CD4-positive, alpha-beta memory T cell (primary cell): ENCODE data around the gene TNFRSF18. TPM values are rescaled to one million over a fixed set of nuclear protein-coding genes. Genes with fewer than 3 reads are reported as not detected.
A peak's percentile ranks its signal among the peaks of the same experiment; 100 is the strongest.

ENCODE experiments used
- CTCF ChIA-PET: fragments of 350-600 bp; sonication (Branson Sonifier 250); formaldehyde crosslinking; loops from one replicate; lab custom pipeline; 2021; ENCODE audit warnings: inconsistent platforms; ENCODE audit not compliant: partially characterized antibody; lab: Charles Lee
- POLR2A ChIA-PET: fragments of 350-600 bp; sonication (Branson Sonifier 250); formaldehyde crosslinking; loops from one replicate; lab custom pipeline; 2021; ENCODE audit not compliant: partially characterized antibody; lab: Charles Lee
- DNase-seq, 5 donors: peaks; one replicate each; pipeline versions ENCODE4 v3.0.0 to v3.0.0-alpha.2; 2020 to 2022; ENCODE audit warnings: mixed read lengths in 1 of 5
- H3K27ac ChIP-seq: one replicate; pipeline ENCODE4 v1.7.0; 2013; ENCODE audit warnings: low read depth, low read length
- H3K27me3 ChIP-seq: 2 replicates; pipeline ENCODE4 v1.7.0; 2013; ENCODE audit warnings: mild to moderate bottlenecking, low read length, moderate library complexity; ENCODE audit not compliant: insufficient read depth
- H3K36me3 ChIP-seq: 2 replicates; pipeline ENCODE4 v1.7.0; 2013; ENCODE audit warnings: mild to moderate bottlenecking, low read length, moderate library complexity; ENCODE audit not compliant: insufficient read depth
- H3K4me1 ChIP-seq: 2 replicates; pipeline ENCODE4 v1.7.0; 2013; ENCODE audit warnings: mild to moderate bottlenecking, low read length, moderate library complexity; ENCODE audit not compliant: insufficient read depth
- H3K4me3 ChIP-seq, 2 donors: one replicate each; pipeline ENCODE4 v1.7.0; 2013; ENCODE audit warnings: low read length in 2 of 2, mild to moderate bottlenecking in 1 of 2
- H3K9me3 ChIP-seq, 2 donors: one replicate each; pipeline ENCODE4 v1.7.0; 2013; ENCODE audit warnings: low read length in 2 of 2, control low read depth in 1 of 2; ENCODE audit not compliant: control insufficient read depth in 1 of 2
- H3K27ac Mint-ChIP-seq, 7 donors: one replicate each; pipeline ENCODE4 v1.8.0; 2020 to 2021; ENCODE audit warnings: mixed read lengths in 7 of 7, mild to moderate bottlenecking in 6 of 7, inconsistent platforms in 3 of 7, moderate library complexity in 3 of 7
- H3K27me3 Mint-ChIP-seq, 2 donors: one replicate each; pipeline ENCODE4 v1.8.0; 2020 to 2021; ENCODE audit warnings: mixed read lengths in 2 of 2
- H3K36me3 Mint-ChIP-seq, 2 donors: one replicate each; pipeline ENCODE4 v1.8.0; 2020 to 2021; ENCODE audit warnings: mixed read lengths in 2 of 2, inconsistent platforms in 1 of 2, mild to moderate bottlenecking in 1 of 2
- H3K4me1 Mint-ChIP-seq, 4 donors: one replicate each; pipeline ENCODE4 v1.8.0; 2020 to 2021; ENCODE audit warnings: mixed read lengths in 4 of 4, mild to moderate bottlenecking in 1 of 4
- H3K4me3 Mint-ChIP-seq, 8 donors: one replicate each; pipeline ENCODE4 v1.8.0; 2020 to 2021; ENCODE audit warnings: mixed read lengths in 8 of 8, mild to moderate bottlenecking in 7 of 8, moderate library complexity in 6 of 8, inconsistent platforms in 3 of 8
- H3K9me3 Mint-ChIP-seq, 8 donors: one replicate each; pipeline ENCODE4 v1.8.0; 2020 to 2021; ENCODE audit warnings: mixed read lengths in 8 of 8, mild to moderate bottlenecking in 5 of 8, inconsistent platforms in 3 of 8, moderate library complexity in 1 of 8
- intact Hi-C: fragments of 100-400 bp; cut with micrococcal nuclease; formaldehyde crosslinking; loops from one replicate; pipeline ENCODE4 v1.15.1; 2023
- polyA plus RNA-seq, 2 donors: library from polyadenylated mRNA; unstranded; fragments of 300-500 nt; fragmentation: Illumina TruSeq; gene quantifications; one replicate each; pipeline ENCODE4 v1.2.3, GENCODE V29; 2021
- total RNA-seq, 2 experiments: library from RNA; stranded (reverse); gene quantifications; one replicate each; pipeline ENCODE4 v1.2.3, GENCODE V29; 2021

The TNFRSF18 gene
- total and polyA plus RNA-seq, 4 experiments from 2014 or later = 8.0 to 27.1 (median 15.4) TPM

GRCh38 chr1:1204998-1205768 lies 1.2 kb downstream of the TNFRSF18 start:
- H3K36me3 ChIP-seq = no peaks in the 10 kb centered on the region
- H3K4me3 Mint-ChIP-seq = peak overlapping the region in 7 of 8 donors; percentile 56 to 75 (median 61)
- peaks cover 9 to 36% (median 21%) of the 10 kb centered on the region in 4 donors for H3K4me1 Mint-ChIP-seq
- H3K4me3 ChIP-seq = no peak overlapping the region
- H3K27ac ChIP-seq = peak overlapping the region; percentile 84
- no peaks in the 10 kb centered on the region for H3K9me3 ChIP-seq
- peak in 1 of 5 donors; percentile 44 for DNase-seq
- H3K27me3 Mint-ChIP-seq = no peaks in the 10 kb centered on the region
- peak overlapping the region; percentile 32 to 82 (median 60) for H3K27ac Mint-ChIP-seq
- CTCF ChIA-PET = interaction anchor here (1.2 kb wide), 1 partner anchor 83 kb away, joined by 6 read pairs; no protein-coding TSS in a partner anchor
- peaks cover 52% of the 10 kb centered on the region for H3K4me1 ChIP-seq
- H3K9me3 Mint-ChIP-seq = no peaks in the 10 kb centered on the region
- POLR2A ChIA-PET = interaction anchor here (0.7 to 5.0 kb wide), 5 partner anchors 11 to 704 kb away, joined by 3 to 38 read pairs (median 3); partner anchors contain the start of gene B3GALT6
- peaks cover 0 to 1% of the 10 kb centered on the region in 2 donors for H3K36me3 Mint-ChIP-seq
- no peaks in the 10 kb centered on the region for H3K27me3 ChIP-seq
- intact Hi-C loops = loop anchor here (5.0 kb wide), 1 partner anchor 48 kb away; no protein-coding TSS in a partner anchor

DNA sequence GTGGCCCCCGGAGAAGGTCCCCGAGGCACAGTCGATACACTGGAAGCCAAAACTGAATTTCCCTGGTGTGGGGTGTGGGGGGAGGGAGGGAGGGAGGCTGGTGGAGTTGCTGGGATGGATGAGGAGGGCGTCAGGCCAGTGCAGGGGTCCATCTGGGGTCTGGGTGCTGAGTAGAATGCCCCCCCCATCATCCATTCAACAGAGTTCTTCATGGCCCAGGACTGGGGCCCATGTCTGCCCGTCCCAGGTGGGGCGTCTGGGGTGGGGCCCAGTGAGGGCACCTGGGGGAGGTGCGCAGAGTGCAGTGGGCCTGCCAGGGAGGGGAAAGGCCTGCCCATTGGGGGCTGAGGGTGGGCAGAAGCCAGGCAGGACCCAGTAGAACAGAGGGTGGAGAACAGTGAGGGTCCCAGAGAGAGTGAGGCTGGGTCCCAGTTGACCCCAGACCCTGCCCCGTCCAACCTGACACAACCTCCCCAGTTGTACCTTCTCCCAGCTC lies 1.9 kb downstream of the TNFRSF18 start:
- Mint-ChIP-seq H3K27ac (peak overlapping the region in 4 of 7 donors; percentile 52 to 79 (median 68)), H3K36me3 (peaks cover 0 to 1% of the 10 kb centered on the region in 2 donors), H3K4me3 (peak overlapping the region in 1 of 8 donors; percentile 59), H3K4me1 (peaks cover 9 to 29% (median 17%) of the 10 kb centered on the region in 4 donors), H3K27me3 (no peaks in the 10 kb centered on the region), H3K9me3 (no peaks in the 10 kb centered on the region)
- Histone ChIP-seq H3K4me3 (no peak overlapping the region), H3K4me1 (peaks cover 47% of the 10 kb centered on the region), H3K9me3 (no peaks in the 10 kb centered on the region), H3K36me3 (no peaks in the 10 kb centered on the region), H3K27me3 (no peaks in the 10 kb centered on the region), H3K27ac (peak overlapping the region; percentile 84)
- POLR2A ChIA-PET = interaction anchor here (0.8 to 5.0 kb wide), 3 partner anchors 12 to 28 kb away, joined by 3 to 38 read pairs (median 3); partner anchors contain the start of gene B3GALT6
- CTCF ChIA-PET = no interaction called here
- DNase-seq = peak in 1 of 5 donors; percentile 39
- intact Hi-C loops = no loop called here

DNA sequence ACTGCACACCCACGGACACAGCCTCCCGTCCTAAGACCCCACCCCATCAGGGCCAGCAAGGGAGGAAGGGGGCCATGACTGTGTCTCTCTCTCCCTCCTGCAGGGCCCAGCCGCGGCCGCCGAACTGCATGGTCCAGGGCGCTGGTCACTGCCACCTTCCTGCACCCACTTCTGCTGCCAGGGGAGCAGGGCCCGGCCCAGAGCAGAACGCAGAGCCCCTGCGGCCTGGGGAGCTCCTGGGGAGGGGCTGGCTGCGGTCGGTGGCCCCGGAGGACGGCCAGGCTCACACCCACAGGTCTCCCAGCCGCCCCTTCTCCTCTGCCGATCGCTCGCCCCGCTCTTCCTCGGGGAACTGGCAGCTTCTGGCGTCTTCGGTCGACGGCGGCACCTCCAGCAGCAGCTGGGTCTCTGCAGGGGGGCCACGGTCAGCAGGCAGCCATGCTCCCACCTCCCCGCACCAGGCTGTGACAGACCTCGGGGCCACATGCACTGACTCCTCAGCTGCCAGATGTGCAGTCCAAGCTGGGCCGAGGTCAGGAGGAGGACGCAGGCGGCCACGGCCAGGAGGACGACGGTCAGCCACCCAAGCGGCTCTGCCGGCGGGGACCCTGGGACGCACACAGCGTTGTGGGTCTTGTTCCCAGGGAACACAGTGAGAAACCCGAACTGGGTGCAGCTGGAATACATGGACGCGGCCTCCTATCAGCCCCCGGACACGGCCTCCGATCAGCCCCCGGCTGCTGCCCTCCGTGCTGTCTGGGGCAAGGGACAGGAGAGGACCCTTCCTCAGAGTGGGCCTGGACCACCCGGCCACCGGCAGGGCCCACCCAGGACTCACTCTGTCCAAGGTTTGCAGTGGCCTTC lies 2.6 kb downstream of the TNFRSF18 start:
- Histone ChIP-seq H3K4me1 (peaks cover 40% of the 10 kb centered on the region), H3K4me3 (no peak overlapping the region), H3K36me3 (no peaks in the 10 kb centered on the region), H3K27ac (no peak overlapping the region), H3K27me3 (no peaks in the 10 kb centered on the region), H3K9me3 (no peaks in the 10 kb centered on the region)
- H3K4me1 Mint-ChIP-seq = peaks cover 7 to 24% (median 13%) of the 10 kb centered on the region in 4 donors
- H3K4me3 Mint-ChIP-seq = peak overlapping the region in 1 of 8 donors; percentile 59
- H3K36me3 Mint-ChIP-seq = no peaks in the 10 kb centered on the region
- peak in 1 of 5 donors; percentile 42 for DNase-seq
- intact Hi-C loops = no loop called here
- peak overlapping the region in 4 of 7 donors; percentile 19 to 52 (median 41) for H3K27ac Mint-ChIP-seq
- ChIA-PET POLR2A (interaction anchor here (5.0 kb wide), 1 partner anchor 13 kb away, joined by 38 read pairs; no protein-coding TSS in a partner anchor), CTCF (no interaction called here)
- no peaks in the 10 kb centered on the region for H3K9me3 Mint-ChIP-seq
- H3K27me3 Mint-ChIP-seq = no peaks in the 10 kb centered on the region

GRCh38 chr1:1202831-1203560 lies 3.4 kb downstream of the TNFRSF18 start:
- Histone ChIP-seq H3K4me3 (no peak overlapping the region), H3K4me1 (peaks cover 33% of the 10 kb centered on the region), H3K36me3 (no peaks in the 10 kb centered on the region), H3K27me3 (no peaks in the 10 kb centered on the region), H3K9me3 (no peaks in the 10 kb centered on the region), H3K27ac (peak overlapping the region; percentile 38)
- H3K4me1 Mint-ChIP-seq = peaks cover 3 to 16% (median 7%) of the 10 kb centered on the region in 4 donors
- POLR2A ChIA-PET = no interaction called here
- no peaks in the 10 kb centered on the region for H3K36me3 Mint-ChIP-seq
- peak overlapping the region in 3 of 7 donors; percentile 53 to 71 (median 62) for H3K27ac Mint-ChIP-seq
- peak overlapping the region in 2 of 8 donors; percentile 15 to 20 for H3K4me3 Mint-ChIP-seq
- H3K9me3 Mint-ChIP-seq = no peaks in the 10 kb centered on the region
- intact Hi-C loops = no loop called here
- DNase-seq = peak in 1 of 5 donors; percentile 38
- CTCF ChIA-PET = no interaction called here
- no peaks in the 10 kb centered on the region for H3K27me3 Mint-ChIP-seq

- Histone ChIP-seq H3K9me3 (no peaks in the 10 kb centered on the region), H3K36me3 (no peaks in the 10 kb centered on the region), H3K27ac (peak overlapping the region; percentile 67), H3K4me1 (peaks cover 15% of the 10 kb centered on the region), H3K4me3 (peak overlapping the region; percentile 6 to 24), H3K27me3 (no peaks in the 10 kb centered on the region)
- Mint-ChIP-seq H3K36me3 (no peaks in the 10 kb centered on the region), H3K27me3 (no peaks in the 10 kb centered on the region), H3K4me3 (peak overlapping the region in 5 of 8 donors; percentile 17 to 67 (median 57)), H3K4me1 (peaks cover 0 to 5% (median 2%) of the 10 kb centered on the region in 4 donors), H3K27ac (peak overlapping the region; percentile 81 to 89 (median 86)), H3K9me3 (no peaks in the 10 kb centered on the region)
- peak; percentile 87 to 91 (median 90) for DNase-seq
- ChIA-PET CTCF (no interaction called here), POLR2A (interaction anchor here (1.0 kb wide), 1 partner anchor 14 kb away, joined by 3 read pairs; no protein-coding TSS in a partner anchor)
- intact Hi-C loops = no loop called here
Measured at GRCh38 chr1:1200876-1201810, 5.2 kb downstream of the TNFRSF18 start.
